Left colon (tissue), 2 donors: ENCODE measurements around the gene CHRNB1. TPM values are rescaled to one million over a fixed set of nuclear protein-coding genes. Genes with fewer than 3 reads are reported as not detected.
A peak's percentile ranks its signal among the peaks of the same experiment; 100 is the strongest.

ENCODE experiments used
- ATAC-seq: fragments of 200-7000 bp; cut with Tn5 transposase; one replicate; pipeline ENCODE4 v1.9.1; 2020; ENCODE audit warnings: mild to moderate bottlenecking, moderate library complexity
- DNase-seq, 2 donors: peaks; one replicate each; pipeline ENCODE4 v3.0.0-alpha.2; 2020
- intact Hi-C, 2 donors: fragments of 100-400 bp; cut with DNase I in 1 of 2; cut with micrococcal nuclease in 1 of 2; formaldehyde crosslinking; loops; one replicate each; pipeline versions ENCODE4 v1.11.2 to v1.14.0; 2022; cut with DNase I, micrococcal nuclease
- total RNA-seq, 2 donors: library from RNA; stranded (reverse); fragmentation: NEBNext Ultra II Directional; extraction: Animal tissue kit (Norgen Biotek cat#: 25700); gene quantifications; one replicate each; pipeline ENCODE4 v1.2.1, GENCODE V29; 2021
- donor health status: DM: no; HTN: no; CAD: no.
- donor health status: DM: yes; HTN: yes; CAD: no.

The CHRNB1 gene
- total RNA-seq, 2 donors from 2014 or later = 9.6 to 10.7 TPM

GRCh38 chr17:7496470-7497183 lies 51.8 kb downstream of the CHRNB1 start:
- DNase-seq (no peak), ATAC-seq (peak; percentile 3)
- intact Hi-C loops = no loop called here

- ATAC-seq (no peak), DNase-seq (no peak)
- intact Hi-C loops = no loop called here
These were observed 52.4 kb downstream of the CHRNB1 start for GRCh38 chr17:7497228-7497627.

- ATAC-seq = no peak
- intact Hi-C loops = no loop called here
- no peak for DNase-seq
These were observed 52.8 kb downstream of the CHRNB1 start for GRCh38 chr17:7497636-7498035.

- intact Hi-C loops = no loop called here
- ATAC-seq = no peak
- DNase-seq = no peak
These were observed 54.3 kb downstream of the CHRNB1 start for GRCh38 chr17:7499161-7499560.

GRCh38 chr17:7501729-7502128 lies 56.9 kb downstream of the CHRNB1 start:
- ATAC-seq (no peak), DNase-seq (no peak)
- intact Hi-C loops = no loop called here

- intact Hi-C loops = no loop called here
- ATAC-seq = peak; percentile 23
- DNase-seq = no peak
These were observed 57.4 kb downstream of the CHRNB1 start for GRCh38 chr17:7502171-7502847.

- ATAC-seq = peak; percentile 31
- intact Hi-C loops = no loop called here
- DNase-seq = no peak
These were observed 58.1 kb downstream of the CHRNB1 start for GRCh38 chr17:7502987-7503386.

GRCh38 chr17:7503521-7503920 lies 58.7 kb downstream of the CHRNB1 start:
- intact Hi-C loops = no loop called here
- ATAC-seq (no peak), DNase-seq (no peak)

Other genes starting within 250 kb of the CHRNB1 start
- 1 to 10 TPM; 4.0 to 7.3 TPM for gene DLG4, start 225.2 kb upstream of the CHRNB1 start, total RNA-seq
- gene ACADVL, start 225.1 kb upstream of the CHRNB1 start, total RNA-seq = 1,000 to 10,000 TPM in 1 of 2 donors, 100 to 1,000 TPM in 1; 784 to 1,134 TPM
- 10 to 100 TPM; 30.9 to 34.9 TPM for gene DVL2, start 210.5 kb upstream of the CHRNB1 start, total RNA-seq
- gene PHF23, start 205.6 kb upstream of the CHRNB1 start, total RNA-seq = 10 to 100 TPM; 33.9 to 44.1 TPM
- gene GABARAP, start 202.6 kb upstream of the CHRNB1 start, total RNA-seq = 100 to 1,000 TPM; 431 to 505 TPM
- 100 to 1,000 TPM; 108 to 117 TPM for gene CTDNEP1, start 193.3 kb upstream of the CHRNB1 start, total RNA-seq
- gene ELP5, start 192.8 kb upstream of the CHRNB1 start, total RNA-seq = 10 to 100 TPM; 42.4 to 55.4 TPM
- gene CLDN7, start 182.6 kb upstream of the CHRNB1 start, total RNA-seq = 1,000 to 10,000 TPM in 1 of 2 donors, 100 to 1,000 TPM in 1; 997 to 1,004 TPM
- gene SLC2A4, start 163.3 kb upstream of the CHRNB1 start, total RNA-seq = 1 to 10 TPM; 1.4 to 9.7 TPM
- 10 to 100 TPM; 19.7 to 23.6 TPM for gene YBX2, start 150.4 kb upstream of the CHRNB1 start, total RNA-seq
- 100 to 1,000 TPM; 330 to 413 TPM for gene EIF5A, start 137.4 kb upstream of the CHRNB1 start, total RNA-seq
- gene GPS2, start 129.7 kb upstream of the CHRNB1 start, total RNA-seq = 10 to 100 TPM; 71.2 to 72.4 TPM
- 10 to 100 TPM; 32.7 to 44.5 TPM for gene NEURL4, start 115.7 kb upstream of the CHRNB1 start, total RNA-seq
- gene ACAP1, start 108.5 kb upstream of the CHRNB1 start, total RNA-seq = 1 to 10 TPM; 4.1 to 9.0 TPM
- 10 to 100 TPM in 1 of 2 donors, 1 to 10 TPM in 1; 9.4 to 10.1 TPM for gene KCTD11, start 92.9 kb upstream of the CHRNB1 start, total RNA-seq
- gene TMEM95, start 89.9 kb upstream of the CHRNB1 start, total RNA-seq = not detected
- 10 to 100 TPM; 22.2 to 24.9 TPM for gene TNK1, start 64.0 kb upstream of the CHRNB1 start, total RNA-seq
- gene PLSCR3, start 50.5 kb upstream of the CHRNB1 start, total RNA-seq = 10 to 100 TPM in 1 of 2 donors, 1 to 10 TPM in 1; 8.9 to 10.2 TPM
- 10 to 100 TPM; 70.8 to 81.0 TPM for gene TMEM256, start 41.0 kb upstream of the CHRNB1 start, total RNA-seq
- 1 to 10 TPM; 2.7 to 6.6 TPM for gene NLGN2, start 37.2 kb upstream of the CHRNB1 start, total RNA-seq
- gene SPEM1, start 24.7 kb upstream of the CHRNB1 start, total RNA-seq = not detected
- gene SPEM2, start 19.4 kb upstream of the CHRNB1 start, total RNA-seq = not detected
- not detected for gene SPEM3, start 16.2 kb upstream of the CHRNB1 start, total RNA-seq
- 10 to 100 TPM; 19.3 to 20.5 TPM for gene TMEM102, start 9.6 kb upstream of the CHRNB1 start, total RNA-seq
- 1 to 10 TPM; 1.2 to 2.3 TPM for gene FGF11, start 5.5 kb upstream of the CHRNB1 start, total RNA-seq
- gene ZBTB4, start 34.6 kb downstream of the CHRNB1 start, total RNA-seq = 10 to 100 TPM; 17.5 to 25.0 TPM
- gene SLC35G6, start 36.4 kb downstream of the CHRNB1 start, total RNA-seq = not detected
- 10 to 100 TPM; 83.8 to 100.0 TPM for gene POLR2A, start 39.3 kb downstream of the CHRNB1 start, total RNA-seq
- gene TNFSF12, start 104.0 kb downstream of the CHRNB1 start, total RNA-seq = 10 to 100 TPM in 1 of 2 donors, 1 to 10 TPM in 1; 9.8 to 17.3 TPM
- gene TNFSF13, start 113.7 kb downstream of the CHRNB1 start, total RNA-seq = 100 to 1,000 TPM in 1 of 2 donors, 10 to 100 TPM in 1; 77.2 to 121 TPM
- 10 to 100 TPM; 30.9 to 34.1 TPM for gene SENP3, start 116.9 kb downstream of the CHRNB1 start, total RNA-seq
- 10 to 100 TPM; 35.0 to 74.0 TPM for gene CD68, start 134.6 kb downstream of the CHRNB1 start, total RNA-seq
- gene MPDU1, start 138.8 kb downstream of the CHRNB1 start, total RNA-seq = 10 to 100 TPM; 79.2 to 89.6 TPM
- gene SOX15, start 145.0 kb downstream of the CHRNB1 start, total RNA-seq = under 1 TPM; 0.58 to 0.84 TPM
- 10 to 100 TPM; 24.9 to 29.5 TPM for gene FXR2, start 169.8 kb downstream of the CHRNB1 start, total RNA-seq
- 10 to 100 TPM; 60.8 to 78.3 TPM for gene SAT2, start 182.8 kb downstream of the CHRNB1 start, total RNA-seq
- gene SHBG, start 185.1 kb downstream of the CHRNB1 start, total RNA-seq = not detected
- 1 to 10 TPM in 1 of 2 donors, under 1 TPM in 1; 0.55 to 1.4 TPM for gene ATP1B2, start 205.9 kb downstream of the CHRNB1 start, total RNA-seq
- 10 to 100 TPM; 47.3 to 60.0 TPM for gene TP53, start 242.4 kb downstream of the CHRNB1 start, total RNA-seq
- 1 to 10 TPM; 6.4 to 9.7 TPM for gene WRAP53, start 243.4 kb downstream of the CHRNB1 start, total RNA-seq